ENCODE data around the gene SCML1.
A peak's percentile ranks its signal among the peaks of the same experiment; 100 is the strongest.

Gene SCML1

DNA sequence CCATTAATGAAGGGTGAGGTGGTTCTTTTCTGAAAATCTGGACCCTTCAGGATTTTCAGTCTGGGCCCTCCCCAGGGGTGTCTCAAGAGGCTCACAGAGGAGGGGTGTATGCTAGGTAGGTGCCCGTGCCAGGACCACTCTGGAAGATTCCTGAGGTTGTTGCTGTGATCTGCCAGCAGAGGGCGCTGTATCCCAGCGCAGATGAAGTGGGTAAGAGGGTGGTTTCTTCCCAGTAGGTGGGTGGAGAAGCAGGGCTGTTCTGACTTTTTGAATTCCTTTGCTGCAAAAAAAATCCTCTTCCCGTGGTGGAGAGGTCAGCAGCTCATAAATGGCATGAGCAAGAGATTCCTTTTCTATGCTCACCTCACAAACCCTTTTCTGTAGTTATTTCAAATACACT lies 51.1 kb downstream of the SCML1 start:
- H3K79me2 ChIP-seq (ENCODE audit: control insufficient read depth, insufficient read depth, low read length, poor library complexity): no peaks in the 10 kb centered on the region
- no peaks in the 10 kb centered on the region for H3K79me1 ChIP-seq (ENCODE audit: low read length)
- H3K4me1 ChIP-seq (ENCODE audit: control insufficient read depth in 1 of 2, insufficient read depth in 2 of 2, low read length in 2 of 2): no peaks in the 10 kb centered on the region
- H2BK5ac ChIP-seq (ENCODE audit: low read depth, low read length, poor library complexity): no peak overlapping the region
- no peak overlapping the region for H2AK5ac ChIP-seq (ENCODE audit: low read length)
- H2BK12ac ChIP-seq (ENCODE audit: low read length): no peak overlapping the region
- no peaks in the 10 kb centered on the region for H3K36me3 ChIP-seq (ENCODE audit: control insufficient read depth in 1 of 2, insufficient read depth in 2 of 2, low read length in 2 of 2)
- no peak overlapping the region for H4K8ac ChIP-seq (ENCODE audit: low read depth, low read length)
- no peak overlapping the region for H2AFZ ChIP-seq (ENCODE audit: insufficient read depth, low read length, poor library complexity)
- H3K4me3 ChIP-seq (ENCODE audit: low read depth, low read length): no peak overlapping the region
- no peak overlapping the region for H3K27ac ChIP-seq (ENCODE audit: low read depth, low read length)
- H2BK120ac ChIP-seq (ENCODE audit: insufficient read depth, low read length, poor library complexity): no peak overlapping the region
- no peak overlapping the region for H3K23ac ChIP-seq (ENCODE audit: low read length)
- H3K9ac ChIP-seq (ENCODE audit: low read length): no peak overlapping the region
- H3K4me2 ChIP-seq (ENCODE audit: low read length): no peak overlapping the region
- peak in 1 of 2 donors; percentile 38 for DNase-seq
- H4K12ac ChIP-seq (ENCODE audit: low read depth, low read length): no peak overlapping the region
- H3K27me3 ChIP-seq (ENCODE audit: insufficient read depth, low read length): no peaks in the 10 kb centered on the region
- H4K91ac ChIP-seq (ENCODE audit: low read depth, low read length): no peak overlapping the region
- no peak overlapping the region for H3K14ac ChIP-seq (ENCODE audit: low read length)
- H3K4ac ChIP-seq (ENCODE audit: low read depth, low read length): no peak overlapping the region
- H3K9me3 ChIP-seq (ENCODE audit: insufficient read depth, low read depth, low read length): peaks cover 2% of the 10 kb centered on the region
- H3K18ac ChIP-seq (ENCODE audit: low read length): no peak overlapping the region
- no CpG with 5 or more reads among the region's 4 CpGs for WGBS (ENCODE audit: extremely low coverage, insufficient coverage, insufficient read length)

DNA sequence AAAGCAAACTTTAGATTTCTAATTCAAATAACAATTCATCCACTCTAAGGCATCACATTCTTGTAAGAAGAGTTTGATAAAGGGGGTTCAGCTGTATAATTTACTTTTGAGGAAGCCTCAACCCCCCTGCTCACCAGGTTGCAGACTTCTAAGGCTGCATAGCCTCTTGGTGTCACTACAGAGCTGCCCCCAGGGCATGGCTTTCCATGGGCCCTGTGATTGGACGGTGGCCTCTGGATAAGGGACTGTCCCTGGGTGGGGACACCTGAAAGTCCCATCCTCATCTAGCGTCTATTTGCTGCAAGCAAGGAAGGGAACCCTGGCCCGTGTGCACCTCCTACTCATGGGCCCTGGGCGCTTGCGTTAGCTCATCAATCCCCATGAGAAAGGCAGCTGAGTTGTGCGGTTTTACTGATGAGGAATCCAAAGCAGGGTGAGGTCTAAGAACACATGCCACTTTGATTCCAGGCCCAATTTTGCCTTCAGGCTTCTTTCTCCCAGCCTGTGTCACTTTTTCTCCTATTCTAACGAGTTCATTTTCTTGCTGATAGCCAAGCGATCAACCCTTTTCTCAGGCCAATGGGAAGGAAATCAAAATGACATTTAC lies 51.8 kb downstream of the SCML1 start:
- H3K18ac ChIP-seq (ENCODE audit: low read length): no peak overlapping the region
- H3K4me1 ChIP-seq (ENCODE audit: control insufficient read depth in 1 of 2, insufficient read depth in 2 of 2, low read length in 2 of 2): no peaks in the 10 kb centered on the region
- H2AFZ ChIP-seq (ENCODE audit: insufficient read depth, low read length, poor library complexity): no peak overlapping the region
- H4K8ac ChIP-seq (ENCODE audit: low read depth, low read length): no peak overlapping the region
- H3K79me2 ChIP-seq (ENCODE audit: control insufficient read depth, insufficient read depth, low read length, poor library complexity): no peaks in the 10 kb centered on the region
- H3K4ac ChIP-seq (ENCODE audit: low read depth, low read length): no peak overlapping the region
- H3K27ac ChIP-seq (ENCODE audit: low read depth, low read length): no peak overlapping the region
- H3K27me3 ChIP-seq (ENCODE audit: insufficient read depth, low read length): no peaks in the 10 kb centered on the region
- H3K79me1 ChIP-seq (ENCODE audit: low read length): no peaks in the 10 kb centered on the region
- no peaks in the 10 kb centered on the region for H3K36me3 ChIP-seq (ENCODE audit: control insufficient read depth in 1 of 2, insufficient read depth in 2 of 2, low read length in 2 of 2)
- H3K9me3 ChIP-seq (ENCODE audit: insufficient read depth, low read depth, low read length): peaks cover 2% of the 10 kb centered on the region
- no peak for DNase-seq
- no peak overlapping the region for H2AK5ac ChIP-seq (ENCODE audit: low read length)
- no peak overlapping the region for H3K9ac ChIP-seq (ENCODE audit: low read length)
- H3K4me3 ChIP-seq (ENCODE audit: low read depth, low read length): no peak overlapping the region
- H4K91ac ChIP-seq (ENCODE audit: low read depth, low read length): no peak overlapping the region
- no CpG with 5 or more reads among the region's 8 CpGs for WGBS (ENCODE audit: extremely low coverage, insufficient coverage, insufficient read length)
- H4K12ac ChIP-seq (ENCODE audit: low read depth, low read length): no peak overlapping the region
- no peak overlapping the region for H3K14ac ChIP-seq (ENCODE audit: low read length)
- H2BK120ac ChIP-seq (ENCODE audit: insufficient read depth, low read length, poor library complexity): no peak overlapping the region
- no peak overlapping the region for H2BK5ac ChIP-seq (ENCODE audit: low read depth, low read length, poor library complexity)
- H2BK12ac ChIP-seq (ENCODE audit: low read length): no peak overlapping the region
- no peak overlapping the region for H3K23ac ChIP-seq (ENCODE audit: low read length)
- no peak overlapping the region for H3K4me2 ChIP-seq (ENCODE audit: low read length)

DNA sequence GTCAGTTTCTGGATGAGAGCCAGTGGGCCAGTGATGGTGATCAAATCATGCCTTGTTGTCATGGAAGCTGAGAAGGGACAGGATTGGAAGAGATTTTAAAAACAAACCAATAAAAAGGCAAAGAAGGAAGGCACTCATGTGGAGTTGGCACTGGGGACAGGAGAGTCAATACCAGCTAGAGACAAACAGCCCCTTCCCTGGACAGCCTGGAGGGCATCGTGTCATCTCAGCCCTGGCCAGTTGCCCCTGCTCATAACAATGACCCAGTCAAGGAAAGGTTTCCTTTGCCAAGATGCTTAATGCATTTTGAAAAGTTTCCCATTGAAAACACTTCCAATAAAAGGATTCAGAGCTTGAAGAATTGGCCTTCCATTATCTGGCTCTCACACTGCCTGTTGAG lies 55.5 kb downstream of the SCML1 start:
- no peaks in the 10 kb centered on the region for H3K9me3 ChIP-seq (ENCODE audit: insufficient read depth, low read depth, low read length)
- no peak overlapping the region for H2BK120ac ChIP-seq (ENCODE audit: insufficient read depth, low read length, poor library complexity)
- no peaks in the 10 kb centered on the region for H3K79me1 ChIP-seq (ENCODE audit: low read length)
- H3K36me3 ChIP-seq (ENCODE audit: control insufficient read depth in 1 of 2, insufficient read depth in 2 of 2, low read length in 2 of 2): no peaks in the 10 kb centered on the region
- H2BK5ac ChIP-seq (ENCODE audit: low read depth, low read length, poor library complexity): no peak overlapping the region
- H3K9ac ChIP-seq (ENCODE audit: low read length): no peak overlapping the region
- H3K14ac ChIP-seq (ENCODE audit: low read length): no peak overlapping the region
- no peaks in the 10 kb centered on the region for H3K79me2 ChIP-seq (ENCODE audit: control insufficient read depth, insufficient read depth, low read length, poor library complexity)
- no peak overlapping the region for H2AK5ac ChIP-seq (ENCODE audit: low read length)
- no peaks in the 10 kb centered on the region for H3K27me3 ChIP-seq (ENCODE audit: insufficient read depth, low read length)
- H3K4ac ChIP-seq (ENCODE audit: low read depth, low read length): no peak overlapping the region
- no peak for DNase-seq
- H3K4me1 ChIP-seq (ENCODE audit: control insufficient read depth in 1 of 2, insufficient read depth in 2 of 2, low read length in 2 of 2): no peaks in the 10 kb centered on the region
- H3K23ac ChIP-seq (ENCODE audit: low read length): no peak overlapping the region
- WGBS (ENCODE audit: extremely low coverage, insufficient coverage, insufficient read length): no CpG with 5 or more reads among the region's 1 CpG
- H4K8ac ChIP-seq (ENCODE audit: low read depth, low read length): no peak overlapping the region
- H2AFZ ChIP-seq (ENCODE audit: insufficient read depth, low read length, poor library complexity): no peak overlapping the region
- no peak overlapping the region for H3K27ac ChIP-seq (ENCODE audit: low read depth, low read length)
- H3K4me2 ChIP-seq (ENCODE audit: low read length): no peak overlapping the region
- H4K12ac ChIP-seq (ENCODE audit: low read depth, low read length): no peak overlapping the region
- no peak overlapping the region for H4K91ac ChIP-seq (ENCODE audit: low read depth, low read length)
- no peak overlapping the region for H2BK12ac ChIP-seq (ENCODE audit: low read length)
- no peak overlapping the region for H3K4me3 ChIP-seq (ENCODE audit: low read depth, low read length)
- no peak overlapping the region for H3K18ac ChIP-seq (ENCODE audit: low read length)

- Histone ChIP-seq H4K12ac (ENCODE audit: low read depth, low read length) (no peak overlapping the region), H3K4me1 (ENCODE audit: control insufficient read depth in 1 of 2, insufficient read depth in 2 of 2, low read length in 2 of 2) (no peaks in the 10 kb centered on the region), H3K79me1 (ENCODE audit: low read length) (no peaks in the 10 kb centered on the region), H3K23ac (ENCODE audit: low read length) (no peak overlapping the region), H3K36me3 (ENCODE audit: control insufficient read depth in 1 of 2, insufficient read depth in 2 of 2, low read length in 2 of 2) (no peaks in the 10 kb centered on the region), H3K27me3 (ENCODE audit: insufficient read depth, low read length) (no peaks in the 10 kb centered on the region), H2BK5ac (ENCODE audit: low read depth, low read length, poor library complexity) (no peak overlapping the region), H2BK12ac (ENCODE audit: low read length) (no peak overlapping the region), H2AFZ (ENCODE audit: insufficient read depth, low read length, poor library complexity) (no peak overlapping the region), H3K4me2 (ENCODE audit: low read length) (no peak overlapping the region), H3K27ac (ENCODE audit: low read depth, low read length) (no peak overlapping the region), H4K91ac (ENCODE audit: low read depth, low read length) (no peak overlapping the region), H3K14ac (ENCODE audit: low read length) (no peak overlapping the region), H2BK120ac (ENCODE audit: insufficient read depth, low read length, poor library complexity) (no peak overlapping the region), H3K4me3 (ENCODE audit: low read depth, low read length) (no peak overlapping the region), H3K18ac (ENCODE audit: low read length) (no peak overlapping the region), H4K8ac (ENCODE audit: low read depth, low read length) (no peak overlapping the region), H3K9ac (ENCODE audit: low read length) (no peak overlapping the region), H3K9me3 (ENCODE audit: insufficient read depth, low read depth, low read length) (no peaks in the 10 kb centered on the region), H3K79me2 (ENCODE audit: control insufficient read depth, insufficient read depth, low read length, poor library complexity) (no peaks in the 10 kb centered on the region), H3K4ac (ENCODE audit: low read depth, low read length) (no peak overlapping the region), H2AK5ac (ENCODE audit: low read length) (no peak overlapping the region)
- WGBS (ENCODE audit: extremely low coverage, insufficient coverage, insufficient read length): no CpG with 5 or more reads among the region's 4 CpGs
- DNase-seq: no peak
These were observed 61.6 kb downstream of the SCML1 start for GRCh38 chrX:17798921-17799320.

All from trophoblast cell (in vitro differentiated cells and primary cell).